ENCODE data around the gene AMELX. TPM values are rescaled to one million over a fixed set of nuclear protein-coding genes. Genes with fewer than 3 reads are reported as not detected.

The AMELX gene
- total RNA-seq, 1 experiment from 2014 or later, result not detected

DNA sequence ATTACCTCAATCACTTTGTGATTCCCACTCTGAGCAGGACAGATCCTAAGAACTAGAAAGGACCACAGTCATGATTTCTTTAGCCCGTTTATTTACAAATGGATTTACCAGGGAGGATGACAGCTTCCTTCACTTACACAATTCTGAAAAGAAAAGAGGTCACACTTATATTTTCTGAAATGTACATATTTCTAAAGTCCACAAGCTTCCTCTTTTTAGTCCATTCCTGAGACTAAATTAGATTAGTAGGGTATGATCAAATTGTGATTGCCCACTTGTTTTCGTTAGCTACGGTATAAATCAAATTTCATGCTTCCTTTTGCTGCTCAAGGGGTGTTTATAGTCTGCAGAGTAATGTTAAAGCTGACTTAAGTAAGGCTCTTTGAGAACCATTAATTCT, 7.6 kb upstream of the AMELX start:
- TF ChIP-seq POLR2AphosphoS5 (IDR thresholded peaks at IDR 0.05; ENCODE audit: low read depth, low read length) (no peak), TCF7L2 (IDR thresholded peaks at IDR 0.05; ENCODE audit: low read depth, low read length) (no peak), REST (IDR thresholded peaks at IDR 0.05; ENCODE audit: insufficient read depth in 1 of 2, low read depth in 2 of 2, low read length in 1 of 2) (no peak), SIN3A (IDR thresholded peaks at IDR 0.05; ENCODE audit: borderline replicate concordance, insufficient read depth, low read depth, low read length) (no peak)
- TF ChIP-seq, protein P1, sequence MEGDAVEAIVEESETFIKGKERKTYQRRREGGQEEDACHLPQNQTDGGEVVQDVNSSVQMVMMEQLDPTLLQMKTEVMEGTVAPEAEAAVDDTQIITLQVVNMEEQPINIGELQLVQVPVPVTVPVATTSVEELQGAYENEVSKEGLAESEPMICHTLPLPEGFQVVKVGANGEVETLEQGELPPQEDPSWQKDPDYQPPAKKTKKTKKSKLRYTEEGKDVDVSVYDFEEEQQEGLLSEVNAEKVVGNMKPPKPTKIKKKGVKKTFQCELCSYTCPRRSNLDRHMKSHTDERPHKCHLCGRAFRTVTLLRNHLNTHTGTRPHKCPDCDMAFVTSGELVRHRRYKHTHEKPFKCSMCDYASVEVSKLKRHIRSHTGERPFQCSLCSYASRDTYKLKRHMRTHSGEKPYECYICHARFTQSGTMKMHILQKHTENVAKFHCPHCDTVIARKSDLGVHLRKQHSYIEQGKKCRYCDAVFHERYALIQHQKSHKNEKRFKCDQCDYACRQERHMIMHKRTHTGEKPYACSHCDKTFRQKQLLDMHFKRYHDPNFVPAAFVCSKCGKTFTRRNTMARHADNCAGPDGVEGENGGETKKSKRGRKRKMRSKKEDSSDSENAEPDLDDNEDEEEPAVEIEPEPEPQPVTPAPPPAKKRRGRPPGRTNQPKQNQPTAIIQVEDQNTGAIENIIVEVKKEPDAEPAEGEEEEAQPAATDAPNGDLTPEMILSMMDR (IDR thresholded peaks at IDR 0.05), result no peak
- H3K4me3 ChIP-seq (ENCODE audit: low read depth in 2 of 2, low read length in 2 of 2), result no peak overlapping the region
- ChIA-PET POLR2A (no interaction called here), CTCF (no interaction called here)
- ATAC-seq, result no peak
- H3K36me3 ChIP-seq (ENCODE audit: control insufficient read depth, insufficient read depth, low read length), result no peaks in the 10 kb centered on the region
- no peak for DNase-seq (ENCODE audit: low read depth, low spot score)
- in situ Hi-C loops (cut with HindIII; ENCODE audit: low pct_unique_long_range_greater_than_20kb, low sequenced_read_pairs), result no loop called here
- H3K27me3 ChIP-seq (ENCODE audit: control insufficient read depth, insufficient read depth, low read length), result no peaks in the 10 kb centered on the region
- no peaks in the 10 kb centered on the region for H3K4me1 ChIP-seq (ENCODE audit: control insufficient read depth, insufficient read depth, low read length)
- H3K9me3 ChIP-seq (ENCODE audit: control insufficient read depth, insufficient read depth, low read depth, low read length), result no peaks in the 10 kb centered on the region
- no peak overlapping the region for H3K27ac ChIP-seq (ENCODE audit: low read length)
- BruUV-seq (replicated peaks), result no TSS peak
- intact Hi-C loops (cut with micrococcal nuclease; ENCODE audit: unreplicated experiment), result no loop called here

- intact Hi-C loops (cut with micrococcal nuclease; ENCODE audit: unreplicated experiment), result no loop called here
- no peaks in the 10 kb centered on the region for H3K27me3 ChIP-seq (ENCODE audit: control insufficient read depth, insufficient read depth, low read length)
- H3K4me3 ChIP-seq (ENCODE audit: low read depth in 2 of 2, low read length in 2 of 2), result no peak overlapping the region
- no TSS peak for BruUV-seq (replicated peaks)
- no peak for ATAC-seq
- ChIA-PET CTCF (no interaction called here), POLR2A (no interaction called here)
- TF ChIP-seq REST (IDR thresholded peaks at IDR 0.05; ENCODE audit: insufficient read depth in 1 of 2, low read depth in 2 of 2, low read length in 1 of 2) (no peak), SIN3A (IDR thresholded peaks at IDR 0.05; ENCODE audit: borderline replicate concordance, insufficient read depth, low read depth, low read length) (no peak), TCF7L2 (IDR thresholded peaks at IDR 0.05; ENCODE audit: low read depth, low read length) (no peak), POLR2AphosphoS5 (IDR thresholded peaks at IDR 0.05; ENCODE audit: low read depth, low read length) (no peak)
- TF ChIP-seq, protein P1 (IDR thresholded peaks at IDR 0.05), result no peak
- no peak overlapping the region for H3K27ac ChIP-seq (ENCODE audit: low read length)
- H3K4me1 ChIP-seq (ENCODE audit: control insufficient read depth, insufficient read depth, low read length), result no peaks in the 10 kb centered on the region
- H3K9me3 ChIP-seq (ENCODE audit: control insufficient read depth, insufficient read depth, low read depth, low read length), result no peaks in the 10 kb centered on the region
- no peaks in the 10 kb centered on the region for H3K36me3 ChIP-seq (ENCODE audit: control insufficient read depth, insufficient read depth, low read length)
- DNase-seq (ENCODE audit: low read depth, low spot score), result no peak
- in situ Hi-C loops (cut with HindIII; ENCODE audit: low pct_unique_long_range_greater_than_20kb, low sequenced_read_pairs), result no loop called here
Observed at GRCh38 chrX:11287505-11287904, 5.7 kb upstream of the AMELX start.
